ENCODE results near the gene CFDP1. TPM values are rescaled to one million over a fixed set of nuclear protein-coding genes. Genes with fewer than 3 reads are reported as not detected.

CFDP1 gene
- polyA plus RNA-seq, 2 of the 4 experiments (the other 2 are of a cell fraction), result 70.2 to 72.8 TPM

GRCh38 chr16:75288596-75289120 lies 144.6 kb downstream of the CFDP1 start:
- ATAC-seq, result no peak
- ChIA-PET POLR2A (no interaction called here), CTCF (interaction anchor here (1.2 to 2.1 kb wide), 4 partner anchors 11 to 55 kb away, joined by 3 to 5 read pairs (median 4); no protein-coding TSS in a partner anchor)
- no peak for DNase-seq (ENCODE audit: low read depth in 1 of 2, low spot score in 1 of 2)
- Histone ChIP-seq H3K4me1 (0 out of 3 replicates have a peak, but pooled peaks cover 3% of the 10 kb centered on the region), H3K9me3 (no peaks in the 10 kb centered on the region), H3K4me3 (no peak overlapping the region), H3K4me2 (no peak overlapping the region), H3K27ac (no peak overlapping the region)
- TF ChIP-seq, protein P1, sequence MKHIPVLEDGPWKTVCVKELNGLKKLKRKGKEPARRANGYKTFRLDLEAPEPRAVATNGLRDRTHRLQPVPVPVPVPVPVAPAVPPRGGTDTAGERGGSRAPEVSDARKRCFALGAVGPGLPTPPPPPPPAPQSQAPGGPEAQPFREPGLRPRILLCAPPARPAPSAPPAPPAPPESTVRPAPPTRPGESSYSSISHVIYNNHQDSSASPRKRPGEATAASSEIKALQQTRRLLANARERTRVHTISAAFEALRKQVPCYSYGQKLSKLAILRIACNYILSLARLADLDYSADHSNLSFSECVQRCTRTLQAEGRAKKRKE (CRISPR knock-in tag; IDR thresholded peaks at IDR 0.05; ENCODE audit: low read depth), result no peak
- TF ChIP-seq HOXB5 (CRISPR knock-in tag; IDR thresholded peaks at IDR 0.05) (no peak), MAX (IDR thresholded peaks at IDR 0.05) (no peak), ZFP36 (IDR thresholded peaks at IDR 0.05; ENCODE audit: borderline replicate concordance, partially characterized antibody) (no peak), MAZ (IDR thresholded peaks at IDR 0.05; ENCODE audit: borderline replicate concordance, low read depth, low read length) (no peak), ZC3H11A (IDR thresholded peaks at IDR 0.05) (no peak), CHD2 (IDR thresholded peaks at IDR 0.05; ENCODE audit: low read length, partially characterized antibody) (no peak), KDM1A (IDR thresholded peaks at IDR 0.05; ENCODE audit: low read depth) (no peak), HEYL (CRISPR knock-in tag; IDR thresholded peaks at IDR 0.05) (no peak), SREBF2 (IDR thresholded peaks at IDR 0.05) (no peak), EHF (CRISPR knock-in tag; IDR thresholded peaks at IDR 0.05) (no peak), JUNB (IDR thresholded peaks at IDR 0.05) (no peak), EP300 (IDR thresholded peaks at IDR 0.05) (no peak), KDM5A (IDR thresholded peaks at IDR 0.05) (no peak)
- TF ChIP-seq, protein P2, sequence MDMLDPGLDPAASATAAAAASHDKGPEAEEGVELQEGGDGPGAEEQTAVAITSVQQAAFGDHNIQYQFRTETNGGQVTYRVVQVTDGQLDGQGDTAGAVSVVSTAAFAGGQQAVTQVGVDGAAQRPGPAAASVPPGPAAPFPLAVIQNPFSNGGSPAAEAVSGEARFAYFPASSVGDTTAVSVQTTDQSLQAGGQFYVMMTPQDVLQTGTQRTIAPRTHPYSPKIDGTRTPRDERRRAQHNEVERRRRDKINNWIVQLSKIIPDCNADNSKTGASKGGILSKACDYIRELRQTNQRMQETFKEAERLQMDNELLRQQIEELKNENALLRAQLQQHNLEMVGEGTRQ (IDR thresholded peaks at IDR 0.05), result no peak
- TF ChIP-seq, protein P3, sequence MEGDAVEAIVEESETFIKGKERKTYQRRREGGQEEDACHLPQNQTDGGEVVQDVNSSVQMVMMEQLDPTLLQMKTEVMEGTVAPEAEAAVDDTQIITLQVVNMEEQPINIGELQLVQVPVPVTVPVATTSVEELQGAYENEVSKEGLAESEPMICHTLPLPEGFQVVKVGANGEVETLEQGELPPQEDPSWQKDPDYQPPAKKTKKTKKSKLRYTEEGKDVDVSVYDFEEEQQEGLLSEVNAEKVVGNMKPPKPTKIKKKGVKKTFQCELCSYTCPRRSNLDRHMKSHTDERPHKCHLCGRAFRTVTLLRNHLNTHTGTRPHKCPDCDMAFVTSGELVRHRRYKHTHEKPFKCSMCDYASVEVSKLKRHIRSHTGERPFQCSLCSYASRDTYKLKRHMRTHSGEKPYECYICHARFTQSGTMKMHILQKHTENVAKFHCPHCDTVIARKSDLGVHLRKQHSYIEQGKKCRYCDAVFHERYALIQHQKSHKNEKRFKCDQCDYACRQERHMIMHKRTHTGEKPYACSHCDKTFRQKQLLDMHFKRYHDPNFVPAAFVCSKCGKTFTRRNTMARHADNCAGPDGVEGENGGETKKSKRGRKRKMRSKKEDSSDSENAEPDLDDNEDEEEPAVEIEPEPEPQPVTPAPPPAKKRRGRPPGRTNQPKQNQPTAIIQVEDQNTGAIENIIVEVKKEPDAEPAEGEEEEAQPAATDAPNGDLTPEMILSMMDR (IDR thresholded peaks at IDR 0.05), result no peak
- TF ChIP-seq, protein P4, sequence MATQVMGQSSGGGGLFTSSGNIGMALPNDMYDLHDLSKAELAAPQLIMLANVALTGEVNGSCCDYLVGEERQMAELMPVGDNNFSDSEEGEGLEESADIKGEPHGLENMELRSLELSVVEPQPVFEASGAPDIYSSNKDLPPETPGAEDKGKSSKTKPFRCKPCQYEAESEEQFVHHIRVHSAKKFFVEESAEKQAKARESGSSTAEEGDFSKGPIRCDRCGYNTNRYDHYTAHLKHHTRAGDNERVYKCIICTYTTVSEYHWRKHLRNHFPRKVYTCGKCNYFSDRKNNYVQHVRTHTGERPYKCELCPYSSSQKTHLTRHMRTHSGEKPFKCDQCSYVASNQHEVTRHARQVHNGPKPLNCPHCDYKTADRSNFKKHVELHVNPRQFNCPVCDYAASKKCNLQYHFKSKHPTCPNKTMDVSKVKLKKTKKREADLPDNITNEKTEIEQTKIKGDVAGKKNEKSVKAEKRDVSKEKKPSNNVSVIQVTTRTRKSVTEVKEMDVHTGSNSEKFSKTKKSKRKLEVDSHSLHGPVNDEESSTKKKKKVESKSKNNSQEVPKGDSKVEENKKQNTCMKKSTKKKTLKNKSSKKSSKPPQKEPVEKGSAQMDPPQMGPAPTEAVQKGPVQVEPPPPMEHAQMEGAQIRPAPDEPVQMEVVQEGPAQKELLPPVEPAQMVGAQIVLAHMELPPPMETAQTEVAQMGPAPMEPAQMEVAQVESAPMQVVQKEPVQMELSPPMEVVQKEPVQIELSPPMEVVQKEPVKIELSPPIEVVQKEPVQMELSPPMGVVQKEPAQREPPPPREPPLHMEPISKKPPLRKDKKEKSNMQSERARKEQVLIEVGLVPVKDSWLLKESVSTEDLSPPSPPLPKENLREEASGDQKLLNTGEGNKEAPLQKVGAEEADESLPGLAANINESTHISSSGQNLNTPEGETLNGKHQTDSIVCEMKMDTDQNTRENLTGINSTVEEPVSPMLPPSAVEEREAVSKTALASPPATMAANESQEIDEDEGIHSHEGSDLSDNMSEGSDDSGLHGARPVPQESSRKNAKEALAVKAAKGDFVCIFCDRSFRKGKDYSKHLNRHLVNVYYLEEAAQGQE (IDR thresholded peaks at IDR 0.05), result no peak
- 92% methylated on average over 10 of the region's 10 CpGs for WGBS (ENCODE audit: missing lambda C conversion rate)
- FAIRE-seq, result no peak

- no peaks in the 10 kb centered on the region for H3K9me3 ChIP-seq
- H3K4me3 ChIP-seq, result no peak overlapping the region
- CTCF ChIA-PET, result interaction anchor here (1.2 to 1.4 kb wide), 3 partner anchors 11 to 54 kb away, joined by 3 to 4 read pairs (median 4); no protein-coding TSS in a partner anchor
- 0 out of 3 replicates have a peak, but pooled peaks cover 3% of the 10 kb centered on the region for H3K4me1 ChIP-seq
- ATAC-seq, result no peak
- DNase-seq (ENCODE audit: low read depth in 1 of 2, low spot score in 1 of 2), result no peak
- POLR2A ChIA-PET, result no interaction called here
- H3K4me2 ChIP-seq, result no peak overlapping the region; the same call in 2 of the 3 replicates
- FAIRE-seq, result no peak
- no peak overlapping the region; a peak in 1 of 6 replicates for H3K27ac ChIP-seq
- WGBS (ENCODE audit: missing lambda C conversion rate), result 91% methylated on average over 7 of the region's 7 CpGs
- TF ChIP-seq SMC3 (IDR thresholded peaks at IDR 0.05), result no peak
- TF ChIP-seq RARB (CRISPR knock-in tag; IDR thresholded peaks at IDR 0.05), result no peak
- TF ChIP-seq HOXB5 (CRISPR knock-in tag; IDR thresholded peaks at IDR 0.05), result no peak
- TF ChIP-seq CEBPB (IDR thresholded peaks at IDR 0.05), result no peak
- TF ChIP-seq ZNF302 (CRISPR knock-in tag; IDR thresholded peaks at IDR 0.05), result no peak
- no peak for TF ChIP-seq MYC (IDR thresholded peaks at IDR 0.05; ENCODE audit: borderline replicate concordance, low read length)
- TF ChIP-seq RCOR1 (IDR thresholded peaks at IDR 0.05; ENCODE audit: low read depth, low read length), result no peak
- TF ChIP-seq E2F6 (IDR thresholded peaks at IDR 0.05; ENCODE audit: borderline replicate concordance, low read depth), result no peak
- TF ChIP-seq NPAS2 (CRISPR knock-in tag; IDR thresholded peaks at IDR 0.05; ENCODE audit: borderline replicate concordance), result no peak
- TF ChIP-seq ELK1 (IDR thresholded peaks at IDR 0.05; ENCODE audit: low read depth, low read length), result no peak
- TF ChIP-seq, protein P5, sequence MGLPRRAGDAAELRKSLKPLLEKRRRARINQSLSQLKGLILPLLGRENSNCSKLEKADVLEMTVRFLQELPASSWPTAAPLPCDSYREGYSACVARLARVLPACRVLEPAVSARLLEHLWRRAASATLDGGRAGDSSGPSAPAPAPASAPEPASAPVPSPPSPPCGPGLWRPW (IDR thresholded peaks at IDR 0.05), result no peak
- TF ChIP-seq PHF8 (IDR thresholded peaks at IDR 0.05; ENCODE audit: borderline replicate concordance, low read depth), result no peak
- no peak for TF ChIP-seq KDM5A (IDR thresholded peaks at IDR 0.05)
These were observed 145.1 kb downstream of the CFDP1 start for GRCh38 chr16:75288181-75288580.
